ENCODE results near the gene SNRPB2. TPM values are rescaled to one million over a fixed set of nuclear protein-coding genes. Genes with fewer than 3 reads are reported as not detected.
A peak's percentile ranks its signal among the peaks of the same experiment; 100 is the strongest.

The SNRPB2 gene
- polyA plus RNA-seq (ENCODE audit: insufficient read length in 3 of 3): 100 to 1,000 TPM; 100 to 132 (median 116) TPM
- long read RNA-seq, donor 1, transcript SNRPB2-202 (7 exons, 1,588 nt): minor isoform, 8 of 96 reads
- long read RNA-seq, donor 1, transcript SNRPB2-201 (7 exons, 2,452 nt): major isoform, 13 of 96 reads
- long read RNA-seq, donor 1, partial matches to known transcripts: 74 of 96 reads
- long read RNA-seq, donor 1, other reads (novel, unspliced or antisense): 0 of 96 reads
- long read RNA-seq, donor 2, transcript SNRPB2-202 (7 exons, 1,588 nt): minor isoform, 12 of 82 reads
- long read RNA-seq, donor 2, transcript SNRPB2-201 (7 exons, 2,452 nt): major isoform, 13 of 82 reads
- long read RNA-seq, donor 2, partial matches to known transcripts: 56 of 82 reads
- long read RNA-seq, donor 2, other reads (novel, unspliced or antisense): 0 of 82 reads
- long read RNA-seq, donor 3, transcript SNRPB2-201 (7 exons, 2,452 nt): major isoform, 31 of 131 reads
- long read RNA-seq, donor 3, transcript SNRPB2-202 (7 exons, 1,588 nt): minor isoform, 25 of 131 reads
- long read RNA-seq, donor 3, partial matches to known transcripts: 71 of 131 reads
- long read RNA-seq, donor 3, other reads (novel, unspliced or antisense): 0 of 131 reads
- long read RNA-seq, donor 4, transcript SNRPB2-202 (7 exons, 1,588 nt): minor isoform, 16 of 89 reads
- long read RNA-seq, donor 4, transcript SNRPB2-201 (7 exons, 2,452 nt): major isoform, 29 of 89 reads
- long read RNA-seq, donor 4, partial matches to known transcripts: 42 of 89 reads
- long read RNA-seq, donor 4, other reads (novel, unspliced or antisense): 0 of 89 reads
- long read RNA-seq, donor 5, transcript SNRPB2-201 (7 exons, 2,452 nt): major isoform, 57 of 145 reads
- long read RNA-seq, donor 5, transcript SNRPB2-202 (7 exons, 1,588 nt): minor isoform, 28 of 145 reads
- long read RNA-seq, donor 5, partial matches to known transcripts: 56 of 145 reads
- long read RNA-seq, donor 5, other reads (novel, unspliced or antisense): 0 of 145 reads
- long read RNA-seq, donor 6, transcript SNRPB2-203 (3 exons, 540 nt): minor isoform, 6 of 106 reads
- long read RNA-seq, donor 6, transcript SNRPB2-201 (7 exons, 2,452 nt): major isoform, 18 of 106 reads
- long read RNA-seq, donor 6, transcript SNRPB2-202 (7 exons, 1,588 nt): minor isoform, 10 of 106 reads
- long read RNA-seq, donor 6, partial matches to known transcripts: 72 of 106 reads
- long read RNA-seq, donor 6, other reads (novel, unspliced or antisense): 0 of 106 reads
- long read RNA-seq, donor 7, transcript SNRPB2-202 (7 exons, 1,588 nt): minor isoform, 28 of 187 reads
- long read RNA-seq, donor 7, transcript SNRPB2-201 (7 exons, 2,452 nt): major isoform, 30 of 187 reads
- long read RNA-seq, donor 7, transcript SNRPB2-203 (3 exons, 540 nt): minor isoform, 6 of 187 reads
- long read RNA-seq, donor 7, partial matches to known transcripts: 123 of 187 reads
- long read RNA-seq, donor 7, other reads (novel, unspliced or antisense): 0 of 187 reads
- long read RNA-seq, donor 8, transcript SNRPB2-201 (7 exons, 2,452 nt): minor isoform, 25 of 238 reads
- long read RNA-seq, donor 8, transcript SNRPB2-202 (7 exons, 1,588 nt): major isoform, 31 of 238 reads
- long read RNA-seq, donor 8, transcript SNRPB2-203 (3 exons, 540 nt): minor isoform, 8 of 238 reads
- long read RNA-seq, donor 8, partial matches to known transcripts: 174 of 238 reads
- long read RNA-seq, donor 8, other reads (novel, unspliced or antisense): 0 of 238 reads
- long read RNA-seq, donor 9, transcript SNRPB2-202 (7 exons, 1,588 nt): major isoform, 25 of 86 reads
- long read RNA-seq, donor 9, transcript SNRPB2-201 (7 exons, 2,452 nt): minor isoform, 17 of 86 reads
- long read RNA-seq, donor 9, partial matches to known transcripts: 42 of 86 reads
- long read RNA-seq, donor 9, other reads (novel, unspliced or antisense): 0 of 86 reads
- long read RNA-seq, donor 10, transcript SNRPB2-201 (7 exons, 2,452 nt): major isoform, 22 of 129 reads
- long read RNA-seq, donor 10, transcript SNRPB2-202 (7 exons, 1,588 nt): minor isoform, 18 of 129 reads
- long read RNA-seq, donor 10, partial matches to known transcripts: 87 of 129 reads
- long read RNA-seq, donor 10, other reads (novel, unspliced or antisense): 0 of 129 reads
- long read RNA-seq, donor 11, transcript SNRPB2-201 (7 exons, 2,452 nt): major isoform, 20 of 60 reads
- long read RNA-seq, donor 11, transcript SNRPB2-202 (7 exons, 1,588 nt): minor isoform, 9 of 60 reads
- long read RNA-seq, donor 11, partial matches to known transcripts: 29 of 60 reads
- long read RNA-seq, donor 11, other reads (novel, unspliced or antisense): 0 of 60 reads
- long read RNA-seq, donor 12, transcript SNRPB2-202 (7 exons, 1,588 nt): minor isoform, 8 of 64 reads
- long read RNA-seq, donor 12, transcript SNRPB2-201 (7 exons, 2,452 nt): major isoform, 11 of 64 reads
- long read RNA-seq, donor 12, partial matches to known transcripts: 44 of 64 reads
- long read RNA-seq, donor 12, other reads (novel, unspliced or antisense): 0 of 64 reads
- long read RNA-seq, donor 13, transcript SNRPB2-202 (7 exons, 1,588 nt): major isoform, 32 of 191 reads
- long read RNA-seq, donor 13, transcript SNRPB2-201 (7 exons, 2,452 nt): minor isoform, 23 of 191 reads
- long read RNA-seq, donor 13, transcript SNRPB2-203 (3 exons, 540 nt): minor isoform, 5 of 191 reads
- long read RNA-seq, donor 13, partial matches to known transcripts: 131 of 191 reads
- long read RNA-seq, donor 13, other reads (novel, unspliced or antisense): 0 of 191 reads
- long read RNA-seq, donor 14, transcript SNRPB2-202 (7 exons, 1,588 nt): major isoform, 30 of 95 reads
- long read RNA-seq, donor 14, transcript SNRPB2-201 (7 exons, 2,452 nt): minor isoform, 18 of 95 reads
- long read RNA-seq, donor 14, partial matches to known transcripts: 46 of 95 reads
- long read RNA-seq, donor 14, other reads (novel, unspliced or antisense): 0 of 95 reads
- long read RNA-seq, donor 15, transcript SNRPB2-201 (7 exons, 2,452 nt): major isoform, 8 of 31 reads
- long read RNA-seq, donor 15, transcript SNRPB2-202 (7 exons, 1,588 nt): minor isoform, 7 of 31 reads
- long read RNA-seq, donor 15, partial matches to known transcripts: 15 of 31 reads
- long read RNA-seq, donor 15, other reads (novel, unspliced or antisense): 0 of 31 reads
- long read RNA-seq, donor 16, transcript SNRPB2-201 (7 exons, 2,452 nt): major isoform, 84 of 218 reads
- long read RNA-seq, donor 16, transcript SNRPB2-202 (7 exons, 1,588 nt): minor isoform, 35 of 218 reads
- long read RNA-seq, donor 16, partial matches to known transcripts: 96 of 218 reads
- long read RNA-seq, donor 16, other reads (novel, unspliced or antisense): 0 of 218 reads

- DNase-seq (ENCODE audit: extremely low read depth in 1 of 11, low read depth in 9 of 11, low spot score in 4 of 11): peak; percentile 80 to 96 (median 89)
Observed at GRCh38 chr20:16729565-16730460, at the start of gene SNRPB2. Gene SNRPB2 (plus strand): TSS chr20:16730026. CDS start chr20:16731703, 1,677 bp downstream.

GRCh38 chr20:16684416-16684815 is 45.4 kb upstream of the SNRPB2 start:
- no peak for DNase-seq (ENCODE audit: extremely low read depth in 1 of 11, low read depth in 9 of 11, low spot score in 4 of 11)

- no peak for DNase-seq (ENCODE audit: extremely low read depth in 1 of 11, low read depth in 9 of 11, low spot score in 4 of 11)
Observed at GRCh38 chr20:16689906-16690305, 39.9 kb upstream of the SNRPB2 start.

GRCh38 chr20:16691381-16691780 is 38.4 kb upstream of the SNRPB2 start:
- DNase-seq (ENCODE audit: extremely low read depth in 1 of 11, low read depth in 9 of 11, low spot score in 4 of 11): no peak

- no peak for DNase-seq (ENCODE audit: extremely low read depth in 1 of 11, low read depth in 9 of 11, low spot score in 4 of 11)
Observed at GRCh38 chr20:16692009-16692408, 37.8 kb upstream of the SNRPB2 start.

GRCh38 chr20:16692442-16692841 is 37.4 kb upstream of the SNRPB2 start:
- no peak for DNase-seq (ENCODE audit: extremely low read depth in 1 of 11, low read depth in 9 of 11, low spot score in 4 of 11)

- no peak for DNase-seq (ENCODE audit: extremely low read depth in 1 of 11, low read depth in 9 of 11, low spot score in 4 of 11)
Observed at GRCh38 chr20:16693278-16693677, 36.5 kb upstream of the SNRPB2 start.

- DNase-seq (ENCODE audit: extremely low read depth in 1 of 11, low read depth in 9 of 11, low spot score in 4 of 11): no peak
Observed at GRCh38 chr20:16694161-16694560, 35.7 kb upstream of the SNRPB2 start.

GRCh38 chr20:16695628-16696027 is 34.2 kb upstream of the SNRPB2 start:
- no peak for DNase-seq (ENCODE audit: extremely low read depth in 1 of 11, low read depth in 9 of 11, low spot score in 4 of 11)

GRCh38 chr20:16699293-16699692 is 30.5 kb upstream of the SNRPB2 start:
- DNase-seq (ENCODE audit: extremely low read depth in 1 of 11, low read depth in 9 of 11, low spot score in 4 of 11): no peak

- no peak for DNase-seq (ENCODE audit: extremely low read depth in 1 of 11, low read depth in 9 of 11, low spot score in 4 of 11)
Observed at GRCh38 chr20:16701296-16701695, 28.5 kb upstream of the SNRPB2 start.

- DNase-seq (ENCODE audit: extremely low read depth in 1 of 11, low read depth in 9 of 11, low spot score in 4 of 11): no peak
Observed at GRCh38 chr20:16703570-16703969, 26.3 kb upstream of the SNRPB2 start.

- DNase-seq (ENCODE audit: extremely low read depth in 1 of 11, low read depth in 9 of 11, low spot score in 4 of 11): no peak
Observed at GRCh38 chr20:16707674-16708073, 22.2 kb upstream of the SNRPB2 start.

- no peak for DNase-seq (ENCODE audit: extremely low read depth in 1 of 11, low read depth in 9 of 11, low spot score in 4 of 11)
Observed at GRCh38 chr20:16708602-16709001, 21.2 kb upstream of the SNRPB2 start.
